ENCODE measurements around the gene PRDM16. TPM values are rescaled to one million over a fixed set of nuclear protein-coding genes. Genes with fewer than 3 reads are reported as not detected.
A peak's percentile ranks its signal among the peaks of the same experiment; 100 is the strongest.
"Not testable (repeated sequence)": the region's sequence is repeated elsewhere in the genome, so short reads cannot be mapped to it uniquely, and the experiment has no call there.

PRDM16 gene
- total RNA-seq, 2 experiments from 2014 or later: 0.18 to 0.21 TPM

DNA sequence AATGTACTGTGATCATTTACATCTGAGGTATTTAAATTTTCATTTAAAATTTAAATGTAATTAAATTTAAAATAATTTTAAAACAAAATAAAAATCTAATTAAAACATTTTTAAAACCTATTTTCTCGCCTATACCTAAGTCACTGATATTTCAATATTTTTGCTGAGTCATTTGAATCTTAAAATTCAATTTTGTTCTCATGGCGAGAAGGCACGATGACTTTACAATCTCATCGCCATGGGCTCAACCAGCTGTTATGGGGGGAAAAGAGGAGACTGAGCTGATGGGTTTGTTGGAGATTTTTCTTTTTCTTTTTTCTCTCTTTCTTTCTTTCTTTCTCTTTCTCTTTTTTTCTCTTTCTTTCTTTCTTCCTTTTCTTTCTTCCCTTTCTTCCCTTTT, 89.3 kb downstream of the PRDM16 start:
- DNase-seq (no peak), ATAC-seq (no peak)
- POLR2A ChIA-PET: no interaction called here
- CTCF ChIA-PET: no interaction called here
- Mint-ChIP-seq H3K36me3 (ENCODE audit: low read depth) (no peaks in the 10 kb centered on the region), H3K9me3 (ENCODE audit: insufficient read depth) (no peaks in the 10 kb centered on the region), H3K4me3 (no peak overlapping the region), H3K27me3 (ENCODE audit: low read depth) (peaks cover 10% of the 10 kb centered on the region), H3K27ac (no peak overlapping the region), H3K4me1 (ENCODE audit: low read depth) (peaks cover 6% of the 10 kb centered on the region)

DNA sequence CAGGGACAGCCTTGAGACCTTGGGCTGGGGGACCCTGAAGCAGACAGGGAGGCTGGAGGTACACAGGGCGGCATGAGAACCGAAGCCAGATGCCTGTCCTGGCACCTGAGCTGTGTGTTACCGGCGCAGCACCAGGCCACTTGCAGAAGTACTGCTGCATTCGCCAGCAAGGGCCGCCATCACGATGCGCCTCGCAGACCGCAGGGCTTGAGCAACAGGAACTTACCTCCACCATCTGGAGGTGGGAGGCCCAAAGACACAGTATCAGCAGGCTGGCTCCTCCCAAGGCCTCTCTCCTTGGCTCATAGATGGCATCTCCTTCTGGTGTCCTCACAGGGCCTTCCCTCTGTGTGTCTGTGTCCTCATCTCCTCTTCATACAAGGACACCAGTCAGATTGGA, 90.1 kb downstream of the PRDM16 start:
- Mint-ChIP-seq H3K4me1 (ENCODE audit: low read depth) (peaks cover 6% of the 10 kb centered on the region), H3K9me3 (ENCODE audit: insufficient read depth) (no peaks in the 10 kb centered on the region), H3K27ac (no peak overlapping the region), H3K4me3 (no peak overlapping the region), H3K36me3 (ENCODE audit: low read depth) (no peaks in the 10 kb centered on the region), H3K27me3 (ENCODE audit: low read depth) (peaks cover 10% of the 10 kb centered on the region)
- DNase-seq (no peak), ATAC-seq (no peak)
- POLR2A ChIA-PET: no interaction called here
- CTCF ChIA-PET: no interaction called here

DNA sequence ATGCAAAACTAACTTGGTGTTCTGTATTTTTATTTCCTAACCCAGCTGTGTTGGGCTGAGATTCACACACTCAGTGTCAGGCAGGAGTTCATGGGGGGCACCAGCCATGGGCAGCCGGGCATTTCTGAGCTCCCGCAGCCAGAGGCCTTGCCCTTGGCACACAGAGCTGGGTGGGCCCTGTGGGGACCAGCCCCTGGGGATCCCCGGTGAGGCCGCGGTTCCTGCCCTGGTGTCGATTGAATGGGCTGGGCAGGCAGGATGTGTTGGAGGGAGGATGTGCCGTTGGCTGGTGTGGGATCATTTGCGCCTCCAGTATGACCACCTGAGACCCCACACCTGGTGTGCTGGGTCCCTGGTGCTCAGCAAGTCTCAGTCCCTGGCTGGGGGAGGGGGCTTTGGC, 91.0 kb downstream of the PRDM16 start:
- ChIA-PET CTCF (no interaction called here), POLR2A (no interaction called here)
- no peak overlapping the region for H3K27ac Mint-ChIP-seq
- no peaks in the 10 kb centered on the region for H3K9me3 Mint-ChIP-seq (ENCODE audit: insufficient read depth)
- H3K4me1 Mint-ChIP-seq (ENCODE audit: low read depth): peaks cover 6% of the 10 kb centered on the region
- H3K36me3 Mint-ChIP-seq (ENCODE audit: low read depth): no peaks in the 10 kb centered on the region
- no peak for DNase-seq
- peaks cover 10% of the 10 kb centered on the region for H3K27me3 Mint-ChIP-seq (ENCODE audit: low read depth)
- ATAC-seq: no peak
- H3K4me3 Mint-ChIP-seq: no peak overlapping the region

GRCh38 chr1:3160647-3161145, 91.7 kb downstream of the PRDM16 start:
- Mint-ChIP-seq H3K27me3 (ENCODE audit: low read depth) (peaks cover 8% of the 10 kb centered on the region), H3K4me3 (peak overlapping the region; percentile 52), H3K4me1 (ENCODE audit: low read depth) (peaks cover 6% of the 10 kb centered on the region), H3K36me3 (ENCODE audit: low read depth) (no peaks in the 10 kb centered on the region), H3K9me3 (ENCODE audit: insufficient read depth) (no peaks in the 10 kb centered on the region), H3K27ac (no peak overlapping the region)
- DNase-seq (no peak), ATAC-seq (peak; percentile 39)
- ChIA-PET CTCF (no interaction called here), POLR2A (no interaction called here)

GRCh38 chr1:3161176-3161840, 92.3 kb downstream of the PRDM16 start:
- CTCF ChIA-PET: no interaction called here
- H3K4me1 Mint-ChIP-seq (ENCODE audit: low read depth): peaks cover 6% of the 10 kb centered on the region
- POLR2A ChIA-PET: interaction anchor here (0.6 kb wide), 1 partner anchor 567 kb away, joined by 3 read pairs; no protein-coding TSS in a partner anchor
- H3K4me3 Mint-ChIP-seq: peak overlapping the region; percentile 52
- no peak overlapping the region for H3K27ac Mint-ChIP-seq
- H3K9me3 Mint-ChIP-seq (ENCODE audit: insufficient read depth): no peaks in the 10 kb centered on the region
- peaks cover 2% of the 10 kb centered on the region for H3K27me3 Mint-ChIP-seq (ENCODE audit: low read depth)
- no peak for ATAC-seq
- DNase-seq: no peak
- H3K36me3 Mint-ChIP-seq (ENCODE audit: low read depth): no peaks in the 10 kb centered on the region

- peaks cover 6% of the 10 kb centered on the region for H3K4me1 Mint-ChIP-seq (ENCODE audit: low read depth)
- H3K4me3 Mint-ChIP-seq: no peak overlapping the region
- CTCF ChIA-PET: no interaction called here
- no peak for ATAC-seq
- H3K27me3 Mint-ChIP-seq (ENCODE audit: low read depth): peaks cover 2% of the 10 kb centered on the region
- no peak for DNase-seq
- POLR2A ChIA-PET: no interaction called here
- no peaks in the 10 kb centered on the region for H3K36me3 Mint-ChIP-seq (ENCODE audit: low read depth)
- H3K9me3 Mint-ChIP-seq (ENCODE audit: insufficient read depth): no peaks in the 10 kb centered on the region
- no peak overlapping the region for H3K27ac Mint-ChIP-seq
These were observed 93.4 kb downstream of the PRDM16 start for GRCh38 chr1:3162322-3162882.

- ATAC-seq (no peak), DNase-seq (no peak)
- H3K9me3 Mint-ChIP-seq (ENCODE audit: insufficient read depth): no peaks in the 10 kb centered on the region
- H3K36me3 Mint-ChIP-seq (ENCODE audit: low read depth): no peaks in the 10 kb centered on the region
- H3K27me3 Mint-ChIP-seq (ENCODE audit: low read depth): no peaks in the 10 kb centered on the region
- CTCF ChIA-PET: no interaction called here
- H3K4me1 Mint-ChIP-seq (ENCODE audit: low read depth): peaks cover 6% of the 10 kb centered on the region
- POLR2A ChIA-PET: no interaction called here
- H3K27ac Mint-ChIP-seq: no peak overlapping the region
- H3K4me3 Mint-ChIP-seq: no peak overlapping the region
These were observed 94.4 kb downstream of the PRDM16 start for GRCh38 chr1:3163356-3163755.

DNA sequence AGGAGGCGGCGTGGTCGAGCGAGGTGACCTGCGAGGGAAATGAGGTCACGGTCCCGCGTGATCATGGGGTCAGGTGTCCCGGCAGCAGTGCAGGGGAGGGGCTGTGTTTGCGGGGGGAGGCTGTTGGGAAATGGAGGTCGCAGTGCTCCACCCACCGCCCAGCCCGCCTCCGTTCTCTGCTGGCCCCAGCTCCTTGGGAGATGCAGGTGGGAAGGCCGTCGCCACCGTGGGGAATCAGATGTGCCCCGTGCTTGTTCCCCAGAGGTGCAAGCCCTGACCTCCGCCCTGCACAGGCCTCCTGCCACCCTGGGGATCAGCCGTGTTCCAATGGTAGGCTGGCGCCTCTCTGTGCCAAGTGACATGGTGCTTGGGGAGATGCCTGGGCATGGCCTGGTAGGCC, 95.7 kb downstream of the PRDM16 start:
- POLR2A ChIA-PET: no interaction called here
- no peaks in the 10 kb centered on the region for H3K9me3 Mint-ChIP-seq (ENCODE audit: insufficient read depth)

GRCh38 chr1:3165189-3165588, 96.2 kb downstream of the PRDM16 start:
- H3K27ac Mint-ChIP-seq; H3K4me1 Mint-ChIP-seq (ENCODE audit: low read depth); H3K4me3 Mint-ChIP-seq; H3K27me3 Mint-ChIP-seq (ENCODE audit: low read depth); DNase-seq; POLR2A ChIA-PET; H3K9me3 Mint-ChIP-seq (ENCODE audit: insufficient read depth); ATAC-seq; CTCF ChIA-PET; H3K36me3 Mint-ChIP-seq (ENCODE audit: low read depth): not testable (repeated sequence)

More for the DNA sequence above, 95.7 kb downstream of the PRDM16 start:
- Mint-ChIP-seq H3K4me3 (no peak overlapping the region), H3K36me3 (ENCODE audit: low read depth) (no peaks in the 10 kb centered on the region), H3K27ac (no peak overlapping the region), H3K27me3 (ENCODE audit: low read depth) (no peaks in the 10 kb centered on the region), H3K4me1 (ENCODE audit: low read depth) (peaks cover 6% of the 10 kb centered on the region)
- DNase-seq: no peak
- ATAC-seq: no peak
- CTCF ChIA-PET: no interaction called here

DNA sequence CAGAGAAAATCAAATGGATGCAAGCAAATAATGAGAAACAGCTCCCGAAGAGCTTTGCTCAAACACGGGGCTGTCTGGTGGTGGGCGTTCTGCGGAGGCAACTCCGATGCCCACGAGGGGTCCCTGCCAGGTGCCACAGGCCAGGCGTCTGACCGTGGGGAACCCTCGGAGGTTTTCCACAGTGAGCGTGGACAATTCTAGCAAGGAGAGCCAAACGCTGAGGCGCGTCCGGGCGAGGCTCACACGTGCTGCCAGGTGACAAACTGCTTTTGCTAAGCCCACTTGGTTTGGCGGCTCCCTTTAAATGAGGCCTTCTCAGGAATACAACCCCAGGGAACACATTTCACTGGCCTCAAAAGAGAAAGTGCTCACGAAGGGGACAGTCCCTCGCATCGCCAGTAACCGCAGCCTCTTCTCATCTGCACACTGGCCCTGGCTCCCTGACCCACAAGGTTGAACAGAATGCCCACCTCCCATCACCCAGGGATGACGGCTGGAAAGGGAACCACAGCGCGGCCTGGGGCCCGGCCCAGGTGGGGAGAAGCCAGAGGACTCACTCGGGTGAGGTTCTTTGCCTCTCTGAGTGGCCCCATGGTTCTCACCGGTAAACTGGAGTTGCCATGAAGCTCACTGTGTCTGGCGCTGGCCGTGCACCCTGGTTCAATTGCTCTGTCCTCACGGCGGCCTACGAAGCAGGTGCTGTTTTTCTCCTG, 97.4 kb downstream of the PRDM16 start:
- ATAC-seq: no peak
- H3K4me3 Mint-ChIP-seq: no peak overlapping the region
- CTCF ChIA-PET: no interaction called here
- H3K36me3 Mint-ChIP-seq (ENCODE audit: low read depth): no peaks in the 10 kb centered on the region
- DNase-seq: no peak
- POLR2A ChIA-PET: no interaction called here
- no peaks in the 10 kb centered on the region for H3K27me3 Mint-ChIP-seq (ENCODE audit: low read depth)
- H3K9me3 Mint-ChIP-seq (ENCODE audit: insufficient read depth): no peaks in the 10 kb centered on the region
- no peaks in the 10 kb centered on the region for H3K4me1 Mint-ChIP-seq (ENCODE audit: low read depth)
- H3K27ac Mint-ChIP-seq: no peak overlapping the region

DNA sequence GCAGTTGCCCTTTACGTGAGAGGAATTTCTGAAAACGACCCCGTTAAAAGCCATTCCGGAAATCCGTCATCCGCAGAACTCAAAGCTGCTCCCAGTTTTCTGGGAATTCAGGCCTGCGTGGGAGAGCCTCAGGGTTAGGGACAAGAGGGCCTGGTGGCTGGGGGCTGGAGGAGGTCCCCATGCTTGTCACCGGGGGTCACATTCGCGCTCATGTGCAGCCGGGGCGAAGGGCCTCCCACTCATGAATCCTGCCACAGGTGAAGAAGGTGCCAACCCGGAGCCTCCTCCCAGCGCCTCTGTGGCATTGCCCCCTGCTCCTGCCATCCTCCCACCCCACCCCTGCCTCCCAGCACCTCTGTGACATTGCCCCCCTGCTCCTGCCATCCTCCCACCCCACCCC, 98.3 kb downstream of the PRDM16 start:
- ChIA-PET CTCF (no interaction called here), POLR2A (no interaction called here)
- H3K36me3 Mint-ChIP-seq (ENCODE audit: low read depth): no peaks in the 10 kb centered on the region
- no peak overlapping the region for H3K27ac Mint-ChIP-seq
- H3K4me1 Mint-ChIP-seq (ENCODE audit: low read depth): no peaks in the 10 kb centered on the region
- no peak overlapping the region for H3K4me3 Mint-ChIP-seq
- ATAC-seq (no peak), DNase-seq (no peak)
- no peaks in the 10 kb centered on the region for H3K9me3 Mint-ChIP-seq (ENCODE audit: insufficient read depth)
- no peaks in the 10 kb centered on the region for H3K27me3 Mint-ChIP-seq (ENCODE audit: low read depth)

DNA sequence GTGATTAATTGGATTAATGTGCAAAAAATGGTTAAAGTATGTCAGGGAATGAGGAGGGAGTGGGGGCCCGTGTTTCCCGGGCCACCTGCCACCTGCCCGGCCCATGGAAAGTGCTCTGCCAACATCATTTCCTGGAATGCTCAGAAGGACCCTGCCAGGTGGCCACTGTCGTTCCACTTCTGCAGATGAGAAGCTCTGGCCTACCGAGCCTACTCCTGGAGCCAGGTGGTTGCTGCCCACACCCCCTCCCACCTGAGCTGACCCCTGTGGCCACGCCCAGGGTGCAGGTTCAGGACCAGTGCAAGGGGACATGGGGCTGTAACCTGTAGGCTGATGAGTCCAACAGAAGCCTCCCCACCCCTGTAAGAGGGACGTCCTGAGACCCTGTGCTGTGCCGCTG, 99.7 kb downstream of the PRDM16 start:
- ChIA-PET CTCF (no interaction called here), POLR2A (no interaction called here)
- Mint-ChIP-seq H3K27ac (no peak overlapping the region), H3K9me3 (ENCODE audit: insufficient read depth) (no peaks in the 10 kb centered on the region), H3K4me3 (no peak overlapping the region), H3K36me3 (ENCODE audit: low read depth) (no peaks in the 10 kb centered on the region), H3K4me1 (ENCODE audit: low read depth) (no peaks in the 10 kb centered on the region), H3K27me3 (ENCODE audit: low read depth) (no peaks in the 10 kb centered on the region)
- no peak for ATAC-seq
- no peak for DNase-seq

Data from activated CD8-positive, alpha-beta T cell treated with anti-CD3 and anti-CD28 coated beads, Interleukin-2, amount 10 ng/mL, durations not matched to agents 7 days and 5 days (primary cell).